CD4-positive, alpha-beta T cell treated with Interleukin-4 for 1 hour (primary cell): ENCODE results near the gene MARCHF10.
"Not testable (repeated sequence)": the region's sequence is repeated elsewhere in the genome, so short reads cannot be mapped to it uniquely, and the experiment has no call there.

ENCODE experiments used
- DNase-seq, 2 donors: peaks; one replicate each; pipeline ENCODE4 v3.0.0-alpha.2; 2020 to 2022

The MARCHF10 gene

GRCh38 chr17:62693616-62694409 is 114.3 kb downstream of the MARCHF10 start:
- no peak for DNase-seq

- DNase-seq, result no peak
Observed at GRCh38 chr17:62692721-62693431, 115.2 kb downstream of the MARCHF10 start.

- DNase-seq, result no peak
Observed at GRCh38 chr17:62692159-62692651, 115.9 kb downstream of the MARCHF10 start.

GRCh38 chr17:62691589-62691915 is 116.6 kb downstream of the MARCHF10 start:
- DNase-seq, result not testable (repeated sequence)

GRCh38 chr17:62690168-62690897 is 117.8 kb downstream of the MARCHF10 start:
- DNase-seq, result no peak

- DNase-seq, result no peak
Observed at GRCh38 chr17:62689441-62690167, 118.5 kb downstream of the MARCHF10 start.

GRCh38 chr17:62688398-62689160 is 119.5 kb downstream of the MARCHF10 start:
- no peak for DNase-seq

- DNase-seq, result no peak
Observed at GRCh38 chr17:62687997-62688396, 120.1 kb downstream of the MARCHF10 start.

- DNase-seq, result no peak
Observed at GRCh38 chr17:62684179-62684578, 123.9 kb downstream of the MARCHF10 start.

- DNase-seq, result no peak
Observed at GRCh38 chr17:62681939-62682381, 126.2 kb downstream of the MARCHF10 start.

- DNase-seq, result no peak
Observed at GRCh38 chr17:62681061-62681938, 126.8 kb downstream of the MARCHF10 start.

- DNase-seq, result no peak
Observed at GRCh38 chr17:62680541-62681052, 127.5 kb downstream of the MARCHF10 start.

- no peak for DNase-seq
Observed at GRCh38 chr17:62679866-62680377, 128.2 kb downstream of the MARCHF10 start.

- DNase-seq, result no peak
Observed at GRCh38 chr17:62678214-62678919, 129.7 kb downstream of the MARCHF10 start.

- DNase-seq, result no peak
Observed at GRCh38 chr17:62676952-62677596, 131.0 kb downstream of the MARCHF10 start.

- DNase-seq, result no peak
Observed at GRCh38 chr17:62676231-62676943, 131.7 kb downstream of the MARCHF10 start.

GRCh38 chr17:62675701-62676100 is 132.4 kb downstream of the MARCHF10 start:
- no peak for DNase-seq

- DNase-seq, result no peak
Observed at GRCh38 chr17:62675260-62675659, 132.9 kb downstream of the MARCHF10 start.

- DNase-seq, result no peak
Observed at GRCh38 chr17:62674841-62675240, 133.3 kb downstream of the MARCHF10 start.
